T-helper 22 cell (primary cell): ENCODE data around the gene PWP1.

ENCODE experiments used
- DNase-seq: peaks from one replicate; pipeline ENCODE4 v3.0.0-alpha.2; 2020; ENCODE audit warnings: low read depth

Gene PWP1

GRCh38 chr12:107685360-107686248, at the start of gene PWP1:
PWP1 (plus strand) TSS chr12:107685799; CDS start chr12:107685900, 101 bp downstream.
- DNase-seq = peak; percentile 90

- DNase-seq = no peak
Measured at GRCh38 chr12:107641154-107641553, 44.4 kb upstream of the PWP1 start.

DNA sequence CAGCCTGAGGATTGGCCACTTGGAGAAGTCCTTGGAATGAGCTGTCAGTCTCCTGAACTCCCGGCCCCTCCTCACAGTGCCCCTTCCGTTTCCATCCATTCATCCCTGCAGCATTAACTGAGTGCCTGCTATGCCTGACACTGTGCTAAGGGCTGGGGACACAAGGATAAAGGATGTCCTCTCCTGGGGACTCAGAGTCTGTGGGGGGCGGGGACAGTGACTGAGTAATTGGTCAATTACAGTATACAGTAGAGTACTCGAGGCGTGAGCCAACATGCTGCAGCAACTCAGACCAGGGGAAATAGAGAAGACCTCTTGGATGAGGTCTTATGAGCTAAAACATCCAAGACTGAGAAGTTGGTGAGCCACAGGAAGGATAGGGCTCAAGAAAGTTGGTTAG, 43.4 kb upstream of the PWP1 start:
- DNase-seq = no peak

- DNase-seq = no peak
Measured at GRCh38 chr12:107645630-107646333, 39.8 kb upstream of the PWP1 start.

DNA sequence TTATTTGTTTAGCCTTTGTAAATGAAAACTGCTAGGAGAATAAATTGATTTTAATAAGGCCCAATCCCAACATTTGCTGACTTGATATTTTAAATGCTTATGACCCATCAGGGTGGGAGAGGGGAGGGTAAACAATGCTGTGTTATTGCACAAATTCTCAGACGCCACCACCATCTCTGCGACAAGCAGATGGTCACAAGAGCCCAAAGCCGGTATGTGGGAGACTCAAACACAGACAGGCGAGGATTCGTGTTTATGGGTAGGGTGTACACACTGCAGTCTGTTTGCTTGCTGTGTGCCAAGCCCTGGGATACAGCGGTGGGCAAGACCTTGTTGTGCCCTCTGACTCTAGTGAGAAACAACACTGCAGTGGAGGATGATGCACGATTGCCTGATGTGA, 39.2 kb upstream of the PWP1 start:
- no peak for DNase-seq

DNA sequence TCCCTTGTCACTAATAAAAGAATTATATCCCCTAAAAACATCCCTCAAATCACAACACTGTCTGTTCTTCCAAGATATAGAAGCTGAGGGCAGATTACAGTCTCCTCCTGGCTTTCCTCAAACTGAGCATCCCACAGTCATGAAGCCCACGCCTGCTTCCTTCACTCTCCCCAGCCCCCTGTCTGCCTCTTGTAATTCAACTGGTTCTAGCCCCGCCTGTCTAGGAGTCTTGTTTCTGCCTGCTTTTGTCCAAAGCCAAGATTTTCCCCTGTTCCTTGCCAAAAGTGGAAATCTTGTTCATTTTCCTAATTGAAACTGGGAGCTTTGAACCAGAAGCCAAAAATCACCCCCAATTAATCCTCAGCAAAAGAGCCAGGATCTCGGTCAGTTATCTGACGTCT, 35.9 kb upstream of the PWP1 start:
- DNase-seq = no peak

DNA sequence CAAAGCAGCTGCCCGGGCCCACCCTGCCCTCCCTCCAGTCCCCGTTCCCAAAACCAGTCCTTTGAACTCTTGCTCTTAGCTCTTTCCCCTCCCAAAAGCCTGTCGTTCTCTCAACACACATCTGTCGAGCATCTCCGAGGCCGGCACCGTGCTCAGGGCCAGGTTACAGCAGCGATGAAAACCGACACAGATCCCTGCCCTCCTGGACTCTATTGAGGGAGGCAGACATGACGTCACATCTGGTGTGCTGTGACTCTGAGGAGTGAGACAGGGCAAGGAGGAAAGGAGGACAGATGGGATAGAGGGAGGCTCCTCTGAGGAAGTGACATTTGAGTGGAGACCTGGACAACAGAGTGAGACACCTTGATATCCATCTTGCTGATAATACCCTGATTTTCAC, 34.6 kb upstream of the PWP1 start:
- DNase-seq = no peak

GRCh38 chr12:107651571-107652449, 33.8 kb upstream of the PWP1 start:
- DNase-seq = no peak

- DNase-seq = no peak
Measured at GRCh38 chr12:107653519-107653918, 32.1 kb upstream of the PWP1 start.

DNA sequence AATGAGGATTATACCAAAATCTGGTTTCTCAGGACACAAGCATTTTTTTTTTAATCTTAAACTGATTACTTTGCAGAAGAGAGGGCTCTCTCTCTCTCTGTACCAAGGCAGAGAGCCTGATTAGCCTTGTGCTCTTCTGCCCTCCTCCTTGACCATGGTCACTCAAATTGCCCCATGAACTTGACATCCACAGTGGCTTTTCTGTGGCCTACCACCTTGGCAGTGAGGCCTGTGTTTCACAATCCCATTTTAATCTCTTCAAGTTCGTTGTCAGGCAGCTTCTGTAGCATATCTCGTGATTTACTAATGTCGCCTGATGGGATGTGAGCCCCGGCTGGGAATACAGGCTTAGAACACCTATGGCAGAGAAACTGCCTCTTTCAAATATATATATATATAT, 30.7 kb upstream of the PWP1 start:
- DNase-seq = no peak

GRCh38 chr12:107655281-107656065, 30.1 kb upstream of the PWP1 start:
- no peak for DNase-seq

GRCh38 chr12:107656302-107656701, 29.3 kb upstream of the PWP1 start:
- no peak for DNase-seq

GRCh38 chr12:107657133-107657532, 28.5 kb upstream of the PWP1 start:
- no peak for DNase-seq

GRCh38 chr12:107657621-107658020, 28.0 kb upstream of the PWP1 start:
- DNase-seq = no peak

DNA sequence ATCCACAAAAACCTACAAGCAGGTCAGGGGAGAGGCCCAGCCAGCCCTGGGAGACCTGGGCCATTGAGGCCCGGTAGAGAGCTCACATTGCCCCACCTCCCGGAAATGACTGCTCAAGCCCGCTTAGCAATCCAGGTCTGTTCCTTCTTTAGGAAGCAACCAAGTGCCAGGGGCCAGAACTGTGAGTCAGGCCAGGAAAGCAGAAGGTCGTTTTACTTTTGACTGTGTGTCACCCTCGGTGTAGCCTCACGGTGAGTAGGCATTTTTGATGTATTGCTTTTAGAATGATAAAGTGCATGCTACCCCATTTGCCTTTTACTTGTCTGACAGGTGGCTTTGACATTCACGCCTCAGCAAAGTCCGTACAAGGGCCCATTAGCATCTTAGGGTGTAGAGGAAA, 25.4 kb upstream of the PWP1 start:
- DNase-seq = no peak

DNA sequence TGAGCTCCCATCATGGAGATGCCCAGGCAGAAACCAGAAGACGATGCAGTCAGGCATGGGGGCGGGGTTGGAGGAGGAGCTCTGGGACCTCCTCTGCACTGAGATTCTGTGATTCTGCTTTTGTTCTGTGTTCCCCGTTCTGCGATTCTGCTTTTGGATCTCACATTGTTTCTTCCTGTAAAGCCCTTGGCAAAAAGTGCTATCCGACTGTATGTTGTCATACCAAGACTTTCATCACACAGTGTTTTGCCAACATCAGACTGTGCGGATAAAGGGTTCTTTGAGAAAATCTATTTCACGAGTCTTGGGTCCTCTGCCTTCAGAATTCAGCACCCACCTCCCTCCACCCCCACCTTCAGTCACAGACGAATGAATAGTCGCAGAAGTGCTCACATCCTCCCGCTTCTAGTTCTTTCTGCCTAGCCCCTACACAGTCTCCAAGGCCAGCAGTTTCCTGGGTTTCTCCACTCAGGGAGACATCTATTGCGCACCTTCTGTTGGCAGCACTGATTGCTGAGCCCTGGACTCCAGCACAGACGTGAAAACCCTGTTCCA, 24.7 kb upstream of the PWP1 start:
- no peak for DNase-seq

GRCh38 chr12:107661830-107662229, 23.8 kb upstream of the PWP1 start:
- no peak for DNase-seq

DNA sequence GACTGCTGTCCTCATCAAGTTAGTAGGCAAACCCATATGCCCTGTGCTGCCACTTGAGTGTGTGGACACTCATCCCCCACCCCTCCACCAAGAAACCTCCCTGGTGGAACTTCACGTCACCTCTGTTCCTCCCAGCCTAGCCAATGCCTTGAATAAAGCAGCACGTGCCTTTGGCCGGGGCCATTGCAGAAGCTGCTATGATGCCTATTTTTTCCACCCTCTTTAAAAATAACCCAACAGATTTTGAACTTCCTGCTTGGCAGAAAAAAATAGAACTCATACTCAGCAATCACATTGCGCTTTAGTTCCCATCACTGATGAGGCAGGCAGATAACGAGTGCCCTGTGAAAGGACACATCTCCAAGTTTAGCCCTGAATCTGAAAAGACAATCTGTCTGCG, 23.1 kb upstream of the PWP1 start:
- DNase-seq = no peak

DNA sequence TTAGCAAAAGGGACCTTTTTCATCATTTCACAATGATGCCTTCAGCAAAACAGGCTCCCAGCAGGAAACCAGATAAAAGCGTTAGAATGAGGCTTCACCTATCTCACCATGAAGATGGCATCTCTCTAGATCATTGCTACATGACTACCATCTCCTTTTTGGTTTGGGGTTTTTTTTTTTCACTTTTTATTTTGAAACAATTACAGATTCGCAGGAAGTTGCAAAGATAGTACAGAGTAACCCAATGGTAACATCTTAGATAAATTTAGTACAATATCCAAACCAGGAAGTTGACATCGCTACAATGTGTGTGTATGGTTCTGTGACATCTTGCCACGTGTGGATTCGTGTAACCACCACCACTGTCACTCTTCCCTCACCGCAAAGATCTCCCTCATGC, 22.3 kb upstream of the PWP1 start:
- no peak for DNase-seq

- DNase-seq = no peak
Measured at GRCh38 chr12:107666009-107666408, 19.6 kb upstream of the PWP1 start.

DNA sequence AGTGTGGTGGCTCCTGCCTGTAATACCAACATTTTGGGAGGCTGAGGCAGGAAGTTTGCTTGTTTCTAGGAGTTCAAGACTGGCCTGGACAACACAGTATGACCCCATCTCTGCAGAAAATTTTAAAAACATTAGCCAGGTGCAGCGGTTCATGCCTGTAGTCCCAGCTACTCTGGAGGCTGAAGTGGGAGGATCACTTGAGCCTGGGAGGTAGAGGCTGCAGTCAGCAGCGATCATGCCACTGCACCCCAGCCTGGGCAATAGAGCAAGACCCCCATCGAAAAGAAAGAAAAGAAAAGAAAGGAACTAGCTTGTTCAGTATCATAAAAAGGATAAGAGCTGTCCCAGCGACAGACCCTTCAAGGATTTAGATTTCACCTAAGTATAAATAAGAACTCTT, 18.1 kb upstream of the PWP1 start:
- DNase-seq = no peak
